Heart left ventricle (tissue), 13 donors: ENCODE results near the gene KRT8.

Experiments
- CTCF ChIP-seq, 12 donors: fragments of 200-600 bp; sonication (generic) in 4 of 12; IDR thresholded peaks; one replicate each; pipeline versions ENCODE4 v1.5.0 to v1.8.0; 2018 to 2022; ENCODE audit warnings: antibody characterized with exemption in 12 of 12, mild to moderate bottlenecking in 5 of 12
- POLR2A ChIP-seq, 2 donors: fragments of 450-650 bp; IDR thresholded peaks; one replicate each; pipeline ENCODE4 v1.6.1; 2017; ENCODE audit warnings: antibody characterized with exemption in 2 of 2, mild to moderate bottlenecking in 2 of 2, moderate library complexity in 2 of 2
- donor health status: ischemic (EF 13 %, LVEDD 7.1; RV severe dilation, severe dysfunction).
- donor health status: DM: no; HTN: yes; CAD: no.
- donor health status: DM: no; HTN: no; CAD: no.
- donor health status: ischemic (EF 25% LVEDD 6.9; RV normal size, moderate dysfunction).
- donor health status: ischemic (EF 25% LVEDD 5.7; RV mildly dilated, moderate dysfunction).
- donor health status: ischemic (EF 35%, LVEDD 5.7; RV mildly dilated, moderate dysfunction).
- donor health status: nonischemic (EF 11% LVEDD 7.7; RV severe dilation, severe dysfunction).
- donor health status: DM: yes; HTN: yes; CAD: no.
- donor health status: PGD.
- donor health status: ischemic (EF 29% LVEDD 5.4; RV normal size, mild dysfunction).
- donor health status: nonischemic (EF 23%, LVEDD 6.1; RV moderate dilation, normal function).

- TF ChIP-seq CTCF (IDR thresholded peaks at IDR 0.05) = no peak
- no peak for TF ChIP-seq POLR2A (IDR thresholded peaks at IDR 0.05)
These were observed 10.8 kb upstream of the KRT8 start for GRCh38 chr12:52915637-52916036.
